HEK293T (cell line): ENCODE measurements around the gene BBS5.
"Not testable (repeated sequence)": the region's sequence is repeated elsewhere in the genome, so short reads cannot be mapped to it uniquely, and the experiment has no call there.

Experiments
- BHLHE40 ChIP-seq: fragments of 450-650 bp; IDR thresholded peaks from 2 replicates; pipeline ENCODE4 v1.6.1; 2016; ENCODE audit warnings: mild to moderate bottlenecking, moderate library complexity, borderline replicate concordance
- ELF4 ChIP-seq: fragments of 450-650 bp; IDR thresholded peaks from 2 replicates; pipeline ENCODE4 v1.6.1; 2017; ENCODE audit warnings: antibody characterized with exemption
- FOXM1 ChIP-seq: fragments of 450-650 bp; IDR thresholded peaks from 2 replicates; pipeline ENCODE4 v1.6.1; 2017; ENCODE audit warnings: mild to moderate bottlenecking, borderline replicate concordance
- HDGF ChIP-seq: fragments of 450-650 bp; IDR thresholded peaks from 2 replicates; pipeline ENCODE4 v1.6.1; 2017; ENCODE audit warnings: antibody characterized with exemption, borderline replicate concordance
- L3MBTL2 ChIP-seq: fragments of 450-650 bp; conservative IDR thresholded peaks from 2 replicates; pipeline ENCODE4 v1.6.1; 2016; ENCODE audit warnings: mild to moderate bottlenecking
- SP1 ChIP-seq: fragments of 450-650 bp; IDR thresholded peaks from 2 replicates; pipeline ENCODE4 v1.6.1; 2017
- TARDBP ChIP-seq: fragments of 450-650 bp; IDR thresholded peaks from 2 replicates; pipeline ENCODE4 v1.6.1; 2016

- not testable (repeated sequence) for TF ChIP-seq BHLHE40, L3MBTL2, TARDBP, ELF4, SP1, FOXM1, HDGF
Measured at GRCh38 chr2:169539460-169539859, 60.2 kb downstream of the BBS5 start.
